GM18502 (cell line): ENCODE measurements around the gene ELN.
"Not testable (repeated sequence)": the region's sequence is repeated elsewhere in the genome, so short reads cannot be mapped to it uniquely, and the experiment has no call there.

ENCODE experiments used
- ATAC-seq: cut with Tn5 transposase; IDR thresholded peaks from one replicate; pipeline ENCODE4 v1.9.1; 2021; ENCODE audit warnings: mild to moderate bottlenecking; ENCODE audit not compliant: unreplicated experiment, poor library complexity

The ELN gene

GRCh38 chr7:73999664-74000435 is 28.1 kb upstream of the ELN start:
- ATAC-seq = no peak

- ATAC-seq = no peak
Observed at GRCh38 chr7:74000489-74001149, 27.4 kb upstream of the ELN start.

GRCh38 chr7:74001150-74001494 is 26.9 kb upstream of the ELN start:
- ATAC-seq = no peak

- no peak for ATAC-seq
Observed at GRCh38 chr7:74002474-74003017, 25.4 kb upstream of the ELN start.

GRCh38 chr7:74003621-74004020 is 24.4 kb upstream of the ELN start:
- no peak for ATAC-seq

GRCh38 chr7:74006032-74006431 is 21.9 kb upstream of the ELN start:
- no peak for ATAC-seq

- ATAC-seq = no peak
Observed at GRCh38 chr7:74006451-74007241, 21.3 kb upstream of the ELN start.

- ATAC-seq = no peak
Observed at GRCh38 chr7:74007242-74007567, 20.8 kb upstream of the ELN start.

GRCh38 chr7:74008687-74009086 is 19.3 kb upstream of the ELN start:
- ATAC-seq = no peak

- no peak for ATAC-seq
Observed at GRCh38 chr7:74009719-74010118, 18.3 kb upstream of the ELN start.

- no peak for ATAC-seq
Observed at GRCh38 chr7:74010407-74010806, 17.6 kb upstream of the ELN start.

GRCh38 chr7:74011421-74011820 is 16.6 kb upstream of the ELN start:
- not testable (repeated sequence) for ATAC-seq

- peak; percentile 100 for ATAC-seq
Observed at GRCh38 chr7:74012842-74013249, 15.1 kb upstream of the ELN start.

- no peak for ATAC-seq
Observed at GRCh38 chr7:74013539-74014272, 14.3 kb upstream of the ELN start.

- ATAC-seq = no peak
Observed at GRCh38 chr7:74014931-74015330, 13.0 kb upstream of the ELN start.

- ATAC-seq = no peak
Observed at GRCh38 chr7:74015670-74016069, 12.3 kb upstream of the ELN start.

GRCh38 chr7:74017125-74017524 is 10.8 kb upstream of the ELN start:
- ATAC-seq = no peak

GRCh38 chr7:74018246-74018895 is 9.6 kb upstream of the ELN start:
- no peak for ATAC-seq

- ATAC-seq = no peak
Observed at GRCh38 chr7:74019149-74019548, 8.8 kb upstream of the ELN start.

GRCh38 chr7:74020390-74020789 is 7.6 kb upstream of the ELN start:
- no peak for ATAC-seq
